Choroid plexus epithelial cell (primary cell): ENCODE measurements around the gene RAMP3.
"Not testable (repeated sequence)": the region's sequence is repeated elsewhere in the genome, so short reads cannot be mapped to it uniquely, and the experiment has no call there.

Experiments
- DNase-seq: peaks from one replicate; pipeline ENCODE4 v3.0.0-alpha.2; 2010; ENCODE audit warnings: low read depth
- H3K4me3 ChIP-seq: 2 replicates; pipeline ENCODE4 v1.5.1; 2011; ENCODE audit warnings: low read depth, mild to moderate bottlenecking, control low read depth, low read length, moderate library complexity
- TF ChIP-seq, protein P1 (sequence below): conservative IDR thresholded peaks from 2 replicates; pipeline ENCODE4 v1.5.1; 2011; ENCODE audit warnings: low read depth, mild to moderate bottlenecking, control low read depth, inconsistent platforms, low read length, moderate library complexity

Gene RAMP3

DNA sequence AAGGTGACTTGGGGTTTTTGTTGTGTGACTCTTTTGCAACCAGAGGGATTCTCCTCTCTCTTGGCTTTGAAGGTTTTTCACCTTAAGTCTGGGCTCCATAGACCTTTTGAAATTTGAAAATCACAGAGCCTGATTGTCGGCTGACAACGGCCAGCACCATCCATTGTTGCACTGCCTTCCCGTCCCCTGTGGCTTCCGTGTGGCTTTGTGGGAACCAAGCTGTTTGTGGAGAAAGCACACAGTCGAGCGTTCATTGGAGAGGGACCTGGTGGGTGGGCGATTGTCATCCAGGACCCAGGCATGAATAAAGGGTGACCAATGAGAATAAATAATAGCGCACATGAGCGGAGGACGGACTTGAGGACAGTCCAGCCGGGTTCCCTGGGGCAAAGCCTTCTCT, 7.4 kb upstream of the RAMP3 start:
- DNase-seq: no peak
- TF ChIP-seq, protein P1, sequence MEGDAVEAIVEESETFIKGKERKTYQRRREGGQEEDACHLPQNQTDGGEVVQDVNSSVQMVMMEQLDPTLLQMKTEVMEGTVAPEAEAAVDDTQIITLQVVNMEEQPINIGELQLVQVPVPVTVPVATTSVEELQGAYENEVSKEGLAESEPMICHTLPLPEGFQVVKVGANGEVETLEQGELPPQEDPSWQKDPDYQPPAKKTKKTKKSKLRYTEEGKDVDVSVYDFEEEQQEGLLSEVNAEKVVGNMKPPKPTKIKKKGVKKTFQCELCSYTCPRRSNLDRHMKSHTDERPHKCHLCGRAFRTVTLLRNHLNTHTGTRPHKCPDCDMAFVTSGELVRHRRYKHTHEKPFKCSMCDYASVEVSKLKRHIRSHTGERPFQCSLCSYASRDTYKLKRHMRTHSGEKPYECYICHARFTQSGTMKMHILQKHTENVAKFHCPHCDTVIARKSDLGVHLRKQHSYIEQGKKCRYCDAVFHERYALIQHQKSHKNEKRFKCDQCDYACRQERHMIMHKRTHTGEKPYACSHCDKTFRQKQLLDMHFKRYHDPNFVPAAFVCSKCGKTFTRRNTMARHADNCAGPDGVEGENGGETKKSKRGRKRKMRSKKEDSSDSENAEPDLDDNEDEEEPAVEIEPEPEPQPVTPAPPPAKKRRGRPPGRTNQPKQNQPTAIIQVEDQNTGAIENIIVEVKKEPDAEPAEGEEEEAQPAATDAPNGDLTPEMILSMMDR: no peak
- no peak overlapping the region for H3K4me3 ChIP-seq

DNA sequence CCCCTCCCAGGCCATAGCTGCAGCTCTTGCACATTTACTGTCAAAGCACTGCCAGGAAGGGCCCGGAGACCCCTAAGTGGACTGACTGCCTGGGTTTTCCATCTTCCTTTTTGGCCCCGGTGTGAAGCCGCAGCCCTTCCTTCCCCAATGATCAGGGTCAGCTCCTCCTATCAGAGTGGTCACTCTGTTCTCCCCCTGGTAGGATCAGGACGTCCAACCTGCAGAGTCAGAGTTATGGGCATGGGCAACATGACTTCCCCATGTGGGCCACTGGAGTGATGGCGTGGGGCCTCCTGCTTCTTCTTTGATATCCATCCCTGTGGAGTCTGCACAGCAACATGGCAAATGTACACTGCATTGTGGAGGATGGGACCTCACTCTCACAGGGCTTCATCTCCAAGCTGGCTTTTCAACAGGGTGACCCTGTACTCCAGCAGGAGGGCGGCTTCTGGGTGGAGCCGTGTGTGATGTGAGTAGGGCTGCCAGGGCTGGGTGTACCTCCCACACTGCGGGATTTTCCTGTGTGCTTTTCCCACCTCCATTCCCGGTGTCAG, 6.4 kb upstream of the RAMP3 start:
- TF ChIP-seq, protein P1: no peak
- H3K4me3 ChIP-seq: no peak overlapping the region
- DNase-seq: no peak

DNA sequence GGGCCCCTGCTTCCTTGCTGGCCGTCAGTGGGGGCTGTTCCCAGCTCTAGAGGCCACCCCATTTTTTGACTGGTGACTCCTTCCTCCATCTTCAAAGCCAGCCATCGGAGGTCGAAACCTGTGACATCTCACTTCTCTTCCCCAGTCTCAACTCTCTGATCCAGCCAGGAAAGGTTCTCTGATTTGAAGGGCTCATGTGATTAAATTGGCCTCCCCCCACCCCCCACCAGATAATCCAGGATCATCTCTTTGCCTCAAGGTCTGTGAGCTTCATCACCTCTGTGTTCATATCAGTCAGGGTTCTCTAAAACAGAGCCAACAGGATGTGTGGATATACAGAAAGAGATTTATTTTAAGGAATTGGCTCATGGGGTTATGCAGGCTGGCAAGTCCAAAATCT, 5.6 kb upstream of the RAMP3 start:
- TF ChIP-seq, protein P1: no peak
- DNase-seq: no peak
- H3K4me3 ChIP-seq: no peak overlapping the region

DNA sequence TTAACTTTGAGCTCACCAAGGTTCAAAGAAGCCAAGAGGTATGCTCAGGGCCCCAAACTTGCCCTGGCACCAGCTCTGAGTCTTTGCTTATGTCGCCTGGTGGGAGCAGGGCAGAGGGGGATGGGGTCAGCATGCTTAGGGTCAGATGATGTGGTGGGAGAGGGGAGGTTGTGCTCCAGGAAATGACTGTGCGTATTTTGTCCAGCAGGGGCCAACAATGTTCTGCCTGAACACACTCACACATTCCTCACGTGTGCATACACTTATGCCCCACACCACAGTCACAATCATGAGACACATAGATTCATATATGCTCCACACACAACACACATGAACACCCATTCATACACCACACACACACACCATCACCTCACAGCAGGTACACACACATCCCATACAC, 4.4 kb upstream of the RAMP3 start:
- TF ChIP-seq, protein P1: peak; percentile 6
- DNase-seq: peak; percentile 11
- H3K4me3 ChIP-seq: no peak overlapping the region

DNA sequence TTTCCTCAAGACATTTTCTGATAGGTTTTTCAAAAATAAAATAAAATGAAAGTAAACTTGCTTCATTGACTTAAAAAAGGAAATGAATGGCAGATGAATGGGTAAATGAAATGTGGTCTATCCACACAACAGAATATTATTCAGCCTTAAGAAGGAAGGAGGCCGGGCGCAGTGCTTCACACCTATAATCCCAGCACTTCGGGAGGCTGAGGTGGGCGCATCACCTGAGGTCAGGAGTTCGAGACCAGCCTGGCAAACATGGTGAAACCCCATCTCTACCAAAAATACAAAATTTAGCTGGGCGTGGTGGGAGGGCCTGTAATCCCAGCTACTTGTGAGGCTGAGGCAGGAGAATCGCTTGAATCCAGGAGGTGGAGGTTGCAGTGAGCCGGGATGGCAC, 3.7 kb upstream of the RAMP3 start:
- H3K4me3 ChIP-seq, DNase-seq: not testable (repeated sequence)

DNA sequence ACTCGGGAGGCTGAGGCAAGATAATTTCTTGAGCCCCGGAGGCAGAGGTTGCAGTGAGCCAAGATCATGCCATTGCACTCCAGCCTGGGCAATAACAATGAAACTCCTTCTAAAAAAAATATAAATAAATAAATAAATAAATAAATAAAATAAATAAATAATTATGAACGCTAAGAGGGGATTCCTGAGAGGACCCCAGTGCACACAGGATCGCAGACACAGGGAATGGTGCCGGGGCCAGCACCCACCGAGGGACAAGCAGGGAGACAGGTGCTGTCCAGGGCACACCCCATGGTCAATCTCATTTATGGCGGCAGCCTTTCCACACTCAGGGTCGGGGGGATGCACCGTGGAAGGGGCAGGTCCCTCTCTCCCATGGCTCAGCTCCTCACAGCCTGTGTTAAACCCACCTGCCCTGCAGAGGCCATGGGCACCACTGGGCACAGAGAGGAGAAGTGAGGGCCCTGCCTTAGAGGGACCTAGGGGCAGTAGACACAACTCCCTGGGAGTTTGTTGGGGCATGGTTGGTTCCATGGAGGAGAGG, 2.2 kb upstream of the RAMP3 start:
- H3K4me3 ChIP-seq: no peak overlapping the region
- no peak for DNase-seq
- TF ChIP-seq, protein P1: no peak

DNA sequence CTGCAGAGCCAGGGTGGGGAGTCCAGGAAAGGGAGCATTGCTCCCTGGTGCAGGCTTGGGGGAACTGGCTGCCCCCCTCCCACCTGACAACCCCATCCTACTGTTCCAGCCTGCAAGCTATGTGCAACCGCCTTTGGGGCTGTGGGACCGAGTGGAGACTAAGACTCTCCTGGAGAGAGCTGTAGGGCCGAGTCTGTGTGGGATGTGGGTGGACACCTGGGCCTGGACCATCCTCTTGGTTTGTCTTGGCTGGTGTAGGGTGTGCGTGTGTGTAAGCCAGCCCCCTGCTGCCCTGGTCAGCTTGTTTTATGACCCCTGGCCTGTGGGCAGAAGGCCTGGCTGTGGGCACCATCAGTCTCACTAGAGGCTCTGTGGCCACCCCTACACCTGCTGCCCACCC, 1.6 kb upstream of the RAMP3 start:
- H3K4me3 ChIP-seq: no peak overlapping the region
- TF ChIP-seq, protein P1: no peak

More for the DNA sequence above, 1.6 kb upstream of the RAMP3 start:
- no peak for DNase-seq
